ENCODE data around the gene RNASEL.

RNASEL gene

DNA sequence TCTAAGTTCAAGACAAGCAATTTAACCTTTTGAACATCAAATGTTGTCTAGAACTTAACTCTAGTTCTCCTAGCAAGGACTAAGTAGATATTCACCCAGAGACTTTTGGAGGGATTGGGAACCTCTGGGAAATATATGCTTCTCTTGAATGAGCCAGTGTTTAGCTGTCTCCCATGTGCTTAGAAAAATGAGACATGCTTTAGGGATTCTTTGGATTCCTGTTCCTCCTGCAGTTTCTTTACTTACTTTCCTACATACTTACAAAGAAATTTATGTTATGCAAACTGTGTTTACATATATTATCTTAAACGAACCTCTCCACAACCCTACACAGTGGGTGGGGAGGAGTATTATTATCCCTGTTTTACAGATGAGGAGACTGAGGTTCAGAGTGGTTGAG, 39.2 kb downstream of the RNASEL start:
- TF ChIP-seq CSDC2 (CRISPR knock-in tag; IDR thresholded peaks at IDR 0.05): no peak
- no peak for TF ChIP-seq TCF4 (CRISPR knock-in tag; IDR thresholded peaks at IDR 0.05; ENCODE audit: borderline replicate concordance)
- TF ChIP-seq ZNF8 (CRISPR knock-in tag; IDR thresholded peaks at IDR 0.05): no peak
- TF ChIP-seq CSRNP3 (CRISPR knock-in tag; IDR thresholded peaks at IDR 0.05): no peak
- TF ChIP-seq RARB (CRISPR knock-in tag; IDR thresholded peaks at IDR 0.05): no peak
- TF ChIP-seq ARNTL (CRISPR knock-in tag; IDR thresholded peaks at IDR 0.05; ENCODE audit: borderline replicate concordance, low read depth): no peak
- ATAC-seq: no peak

GRCh38 chr1:182549346-182549745, 39.7 kb downstream of the RNASEL start:
- no peak for ATAC-seq

More at GRCh38 chr1:182549346-182549745, 39.7 kb downstream of the RNASEL start:
- TF ChIP-seq SNAI2 (CRISPR knock-in tag; IDR thresholded peaks at IDR 0.05) (no peak), BACH2 (CRISPR knock-in tag; IDR thresholded peaks at IDR 0.05; ENCODE audit: borderline replicate concordance) (no peak), ZFP30 (CRISPR knock-in tag; IDR thresholded peaks at IDR 0.05) (no peak), CREB5 (CRISPR knock-in tag; IDR thresholded peaks at IDR 0.05; ENCODE audit: low read depth) (no peak), ISL1 (CRISPR knock-in tag; IDR thresholded peaks at IDR 0.05) (no peak), TSHZ2 (CRISPR knock-in tag; IDR thresholded peaks at IDR 0.05) (no peak), ZNF8 (CRISPR knock-in tag; IDR thresholded peaks at IDR 0.05) (no peak), ZNF565 (CRISPR knock-in tag; conservative IDR thresholded peaks at IDR 0.05; ENCODE audit: low read depth) (no peak), ARNTL (CRISPR knock-in tag; IDR thresholded peaks at IDR 0.05; ENCODE audit: borderline replicate concordance, low read depth) (no peak), CSRNP3 (CRISPR knock-in tag; IDR thresholded peaks at IDR 0.05) (no peak), RARB (CRISPR knock-in tag; IDR thresholded peaks at IDR 0.05) (no peak), GLIS3 (CRISPR knock-in tag; IDR thresholded peaks at IDR 0.05) (no peak), TCF4 (CRISPR knock-in tag; IDR thresholded peaks at IDR 0.05; ENCODE audit: borderline replicate concordance) (no peak)
- TF ChIP-seq, protein P1, sequence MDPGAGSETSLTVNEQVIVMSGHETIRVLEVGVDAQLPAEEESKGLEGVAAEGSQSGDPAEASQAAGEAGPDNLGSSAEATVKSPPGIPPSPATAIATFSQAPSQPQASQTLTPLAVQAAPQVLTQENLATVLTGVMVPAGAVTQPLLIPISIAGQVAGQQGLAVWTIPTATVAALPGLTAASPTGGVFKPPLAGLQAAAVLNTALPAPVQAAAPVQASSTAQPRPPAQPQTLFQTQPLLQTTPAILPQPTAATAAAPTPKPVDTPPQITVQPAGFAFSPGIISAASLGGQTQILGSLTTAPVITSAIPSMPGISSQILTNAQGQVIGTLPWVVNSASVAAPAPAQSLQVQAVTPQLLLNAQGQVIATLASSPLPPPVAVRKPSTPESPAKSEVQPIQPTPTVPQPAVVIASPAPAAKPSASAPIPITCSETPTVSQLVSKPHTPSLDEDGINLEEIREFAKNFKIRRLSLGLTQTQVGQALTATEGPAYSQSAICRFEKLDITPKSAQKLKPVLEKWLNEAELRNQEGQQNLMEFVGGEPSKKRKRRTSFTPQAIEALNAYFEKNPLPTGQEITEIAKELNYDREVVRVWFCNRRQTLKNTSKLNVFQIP (CRISPR knock-in tag; IDR thresholded peaks at IDR 0.05; ENCODE audit: borderline replicate concordance, low read depth): no peak
- TF ChIP-seq, protein P2, sequence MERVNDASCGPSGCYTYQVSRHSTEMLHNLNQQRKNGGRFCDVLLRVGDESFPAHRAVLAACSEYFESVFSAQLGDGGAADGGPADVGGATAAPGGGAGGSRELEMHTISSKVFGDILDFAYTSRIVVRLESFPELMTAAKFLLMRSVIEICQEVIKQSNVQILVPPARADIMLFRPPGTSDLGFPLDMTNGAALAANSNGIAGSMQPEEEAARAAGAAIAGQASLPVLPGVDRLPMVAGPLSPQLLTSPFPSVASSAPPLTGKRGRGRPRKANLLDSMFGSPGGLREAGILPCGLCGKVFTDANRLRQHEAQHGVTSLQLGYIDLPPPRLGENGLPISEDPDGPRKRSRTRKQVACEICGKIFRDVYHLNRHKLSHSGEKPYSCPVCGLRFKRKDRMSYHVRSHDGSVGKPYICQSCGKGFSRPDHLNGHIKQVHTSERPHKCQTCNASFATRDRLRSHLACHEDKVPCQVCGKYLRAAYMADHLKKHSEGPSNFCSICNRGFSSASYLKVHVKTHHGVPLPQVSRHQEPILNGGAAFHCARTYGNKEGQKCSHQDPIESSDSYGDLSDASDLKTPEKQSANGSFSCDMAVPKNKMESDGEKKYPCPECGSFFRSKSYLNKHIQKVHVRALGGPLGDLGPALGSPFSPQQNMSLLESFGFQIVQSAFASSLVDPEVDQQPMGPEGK (CRISPR knock-in tag; IDR thresholded peaks at IDR 0.05; ENCODE audit: borderline replicate concordance): no peak

Data from SK-N-SH treated with all-trans-retinoic acid at 6 μM for 48 hours (cell line).